Fibroblast of pulmonary artery (primary cell): Measurements from ENCODE around the gene CREM.
A peak's percentile ranks its signal among the peaks of the same experiment; 100 is the strongest.

Experiments used
- DNase-seq: peaks from one replicate; pipeline ENCODE4 v3.0.0-alpha.2; 2010; ENCODE audit warnings: low read depth
- H3K4me3 ChIP-seq: replicated peaks from 2 replicates; pipeline ENCODE4 v1.5.1; 2011; ENCODE audit warnings: low read depth, mild to moderate bottlenecking, control low read depth, low read length, moderate library complexity
- TF ChIP-seq, protein P1 (sequence below): IDR thresholded peaks from 2 replicates; pipeline ENCODE4 v1.5.1; 2011; ENCODE audit warnings: mild to moderate bottlenecking, control low read depth, low read length, inconsistent platforms; ENCODE audit errors: missing control alignments

CREM gene

GRCh38 chr10:35124540-35124939 is 2.1 kb upstream of the CREM start:
- no peak for DNase-seq
- no peak overlapping the region for H3K4me3 ChIP-seq
- TF ChIP-seq, protein P1, sequence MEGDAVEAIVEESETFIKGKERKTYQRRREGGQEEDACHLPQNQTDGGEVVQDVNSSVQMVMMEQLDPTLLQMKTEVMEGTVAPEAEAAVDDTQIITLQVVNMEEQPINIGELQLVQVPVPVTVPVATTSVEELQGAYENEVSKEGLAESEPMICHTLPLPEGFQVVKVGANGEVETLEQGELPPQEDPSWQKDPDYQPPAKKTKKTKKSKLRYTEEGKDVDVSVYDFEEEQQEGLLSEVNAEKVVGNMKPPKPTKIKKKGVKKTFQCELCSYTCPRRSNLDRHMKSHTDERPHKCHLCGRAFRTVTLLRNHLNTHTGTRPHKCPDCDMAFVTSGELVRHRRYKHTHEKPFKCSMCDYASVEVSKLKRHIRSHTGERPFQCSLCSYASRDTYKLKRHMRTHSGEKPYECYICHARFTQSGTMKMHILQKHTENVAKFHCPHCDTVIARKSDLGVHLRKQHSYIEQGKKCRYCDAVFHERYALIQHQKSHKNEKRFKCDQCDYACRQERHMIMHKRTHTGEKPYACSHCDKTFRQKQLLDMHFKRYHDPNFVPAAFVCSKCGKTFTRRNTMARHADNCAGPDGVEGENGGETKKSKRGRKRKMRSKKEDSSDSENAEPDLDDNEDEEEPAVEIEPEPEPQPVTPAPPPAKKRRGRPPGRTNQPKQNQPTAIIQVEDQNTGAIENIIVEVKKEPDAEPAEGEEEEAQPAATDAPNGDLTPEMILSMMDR = no peak

DNA sequence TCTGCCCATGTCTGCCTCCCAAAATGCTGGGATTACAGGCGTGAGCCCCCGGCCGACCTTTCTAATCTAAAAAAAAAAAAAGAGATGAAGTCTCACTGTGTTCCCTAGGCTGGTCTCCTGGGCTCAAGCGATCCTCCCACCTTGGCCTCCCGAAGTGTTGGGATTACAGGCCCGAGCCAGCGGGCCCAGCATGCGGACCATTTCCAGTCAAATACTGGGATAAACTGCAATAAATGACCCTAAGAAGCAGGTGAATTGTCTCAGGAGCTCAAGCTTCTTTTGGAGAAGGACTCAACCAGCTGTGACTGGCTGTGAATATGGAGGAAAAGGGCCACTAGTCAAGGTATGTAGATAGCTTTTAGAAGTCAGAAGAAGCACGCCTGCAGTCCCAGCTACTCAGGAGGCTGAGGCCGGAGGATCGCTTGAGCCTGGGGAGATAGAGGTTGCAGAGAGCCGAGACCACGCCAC is 550 bp upstream of the CREM start:
- peak overlapping the region; percentile 92 for H3K4me3 ChIP-seq
- TF ChIP-seq, protein P1 = no peak
- DNase-seq = no peak

DNA sequence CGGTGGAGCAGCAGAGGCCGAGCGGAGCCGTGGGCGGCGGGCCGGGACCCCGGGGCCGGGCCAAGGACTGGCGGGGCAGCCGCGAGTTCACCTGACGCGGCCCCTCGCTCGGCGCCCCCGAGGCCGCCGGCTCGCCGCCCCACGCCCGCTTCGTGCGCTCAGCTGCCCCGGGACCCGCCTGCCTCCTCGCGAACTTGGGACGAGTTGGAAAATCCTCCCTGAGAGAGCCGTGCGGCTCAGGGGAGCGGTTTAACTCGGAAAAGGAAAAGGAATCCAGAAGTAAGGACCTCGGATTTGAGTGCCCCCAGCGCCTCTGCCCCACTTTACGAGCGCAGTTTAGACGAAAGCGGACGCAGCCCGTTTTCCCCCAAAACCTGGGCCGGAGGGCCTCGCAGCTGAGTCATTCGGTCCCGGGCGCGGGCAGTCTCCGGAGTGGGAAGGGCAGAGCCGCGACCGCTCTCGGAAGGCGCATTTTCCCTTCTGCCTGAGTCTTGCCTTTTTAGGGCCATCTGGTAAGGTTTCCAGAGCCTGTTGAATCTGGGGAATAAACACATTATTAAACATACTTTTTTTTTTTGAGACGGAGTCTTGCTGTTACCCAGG is 744 bp downstream of the CREM start:
- peak overlapping the region; percentile 92 for H3K4me3 ChIP-seq
- TF ChIP-seq, protein P1 = no peak
- DNase-seq = peak; percentile 70

GRCh38 chr10:35129185-35129674 is 2.6 kb downstream of the CREM start:
- TF ChIP-seq, protein P1 = no peak
- no peak overlapping the region for H3K4me3 ChIP-seq
- no peak for DNase-seq

DNA sequence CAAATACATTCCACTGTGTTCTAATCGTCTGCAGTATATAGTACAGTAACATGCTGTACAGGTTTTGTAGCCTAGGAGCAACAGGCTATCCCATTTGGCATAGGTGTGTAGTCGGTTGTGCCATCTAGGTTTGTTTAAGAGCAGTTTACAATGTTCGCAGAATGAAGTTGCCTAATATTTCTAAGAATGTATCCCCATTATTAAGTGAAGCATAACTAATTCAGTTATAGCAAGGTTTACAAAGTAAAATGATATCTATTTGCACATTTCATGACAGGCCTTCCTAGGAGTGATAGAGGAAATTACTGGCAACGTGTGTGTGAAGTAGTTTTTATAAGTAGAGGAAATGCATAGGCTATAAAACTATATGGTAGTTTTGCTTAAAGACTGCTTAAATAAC is 4.0 kb downstream of the CREM start:
- TF ChIP-seq, protein P1 = no peak
- no peak overlapping the region for H3K4me3 ChIP-seq
- DNase-seq = no peak

DNA sequence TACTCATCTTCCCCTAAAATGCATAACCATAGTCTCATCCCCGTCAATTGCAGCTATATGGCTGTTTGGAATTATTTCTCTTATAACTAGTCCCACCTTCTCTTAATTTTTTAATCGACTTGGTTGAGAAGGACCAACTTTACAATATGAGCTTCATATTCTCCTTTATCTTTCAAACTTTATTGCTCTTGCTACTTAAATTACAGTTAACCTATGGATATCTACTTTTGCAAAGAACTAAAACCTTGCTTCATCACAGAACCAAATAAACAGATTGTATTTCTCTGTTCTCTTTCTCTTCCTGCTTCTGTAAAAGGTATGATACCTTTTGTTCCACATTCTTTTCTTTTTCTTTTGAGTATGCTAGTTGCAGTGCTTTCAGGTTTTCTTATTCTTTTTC is 6.1 kb downstream of the CREM start:
- TF ChIP-seq, protein P1 = no peak
- no peak for DNase-seq

DNA sequence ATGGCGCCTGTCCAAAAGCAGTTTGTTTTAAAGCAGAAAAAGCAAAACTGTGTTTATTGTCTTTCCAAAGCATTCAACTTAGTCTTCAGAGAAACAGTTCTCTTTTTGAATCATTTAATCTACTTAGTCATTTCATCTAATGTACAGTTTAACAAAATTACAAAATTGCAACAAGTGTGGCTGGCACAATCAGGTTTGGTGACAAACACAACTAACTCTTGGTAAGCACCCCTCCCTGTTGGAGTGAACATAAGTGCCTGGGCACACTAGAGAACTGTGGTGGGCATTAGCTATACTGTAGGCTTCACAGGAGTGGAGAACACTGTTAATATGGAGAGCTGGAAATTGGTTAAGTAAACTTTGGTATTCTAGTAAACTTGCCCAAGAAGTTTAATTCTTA is 6.9 kb downstream of the CREM start:
- TF ChIP-seq, protein P1 = no peak
- no peak for DNase-seq
- H3K4me3 ChIP-seq = no peak overlapping the region

More for the DNA sequence above, 6.1 kb downstream of the CREM start:
- H3K4me3 ChIP-seq = no peak overlapping the region
